SK-N-SH treated with all-trans-retinoic acid at 6 μM for 48 hours (cell line): Measurements from ENCODE around the gene CTRB2.
A peak's percentile ranks its signal among the peaks of the same experiment; 100 is the strongest.

Experiments used
- ARNTL ChIP-seq: fragments of 450-650 bp; formaldehyde crosslinking; IDR thresholded peaks from 2 replicates; pipeline ENCODE4 v1.5.0; 2020; ENCODE audit warnings: low read depth, mild to moderate bottlenecking, moderate library complexity, borderline replicate concordance
- GLIS3 ChIP-seq: fragments of 250-450 bp; sonication (Bioruptor Pico); IDR thresholded peaks from 2 replicates; pipeline ENCODE4 v1.5.0; 2020; ENCODE audit warnings: mild to moderate bottlenecking, moderate library complexity
- ISL1 ChIP-seq: fragments of 250-450 bp; sonication (Bioruptor Pico); IDR thresholded peaks from 2 replicates; pipeline ENCODE4 v2.1.2; 2022; ENCODE audit warnings: mild to moderate bottlenecking, moderate library complexity
- PATZ1 ChIP-seq: fragments of 250-450 bp; sonication (Bioruptor Pico); IDR thresholded peaks from 2 replicates; pipeline ENCODE4 v1.8.0; 2020; ENCODE audit warnings: mild to moderate bottlenecking, moderate library complexity, borderline replicate concordance
- RARB ChIP-seq: fragments of 250-450 bp; sonication (Bioruptor Pico); IDR thresholded peaks from 2 replicates; pipeline ENCODE4 v1.8.0; 2021; ENCODE audit warnings: mild to moderate bottlenecking, moderate library complexity
- SNAI2 ChIP-seq: fragments of 250-450 bp; sonication (Bioruptor Pico); IDR thresholded peaks from 2 replicates; pipeline ENCODE4 v1.5.0; 2020; ENCODE audit warnings: mild to moderate bottlenecking, moderate library complexity
- TCF4 ChIP-seq: fragments of 250-450 bp; sonication (Bioruptor Pico); IDR thresholded peaks from 2 replicates; pipeline ENCODE4 v1.8.0; 2021; ENCODE audit warnings: mild to moderate bottlenecking, moderate library complexity, borderline replicate concordance
- ZFP3 ChIP-seq: fragments of 250-450 bp; sonication (Bioruptor Pico); IDR thresholded peaks from 2 replicates; pipeline ENCODE4 v1.5.0; 2020; ENCODE audit warnings: mild to moderate bottlenecking, moderate library complexity
- ZFP30 ChIP-seq: fragments of 450-650 bp; formaldehyde crosslinking; IDR thresholded peaks from 2 replicates; pipeline ENCODE4 v1.5.0; 2022; ENCODE audit warnings: mild to moderate bottlenecking, moderate library complexity
- ZNF565 ChIP-seq: fragments of 450-650 bp; formaldehyde crosslinking; conservative IDR thresholded peaks from 2 replicates; pipeline ENCODE4 v1.5.0; 2020; ENCODE audit warnings: low read depth, mild to moderate bottlenecking, moderate library complexity

GRCh38 chr16:75225092-75225491 lies 18.1 kb upstream of the CTRB2 start:
- TF ChIP-seq ZFP3 (CRISPR knock-in tag) (no peak), ZNF565 (CRISPR knock-in tag) (no peak), GLIS3 (CRISPR knock-in tag) (no peak), ZFP30 (CRISPR knock-in tag) (no peak), SNAI2 (no peak), RARB (CRISPR knock-in tag) (no peak), ISL1 (no peak), TCF4 (CRISPR knock-in tag) (no peak), PATZ1 (CRISPR knock-in tag) (0 out of 2 replicates have a peak, but pooled peaks have one; percentile 25), ARNTL (CRISPR knock-in tag) (no peak)
